Amniotic stem cell (primary cell): ENCODE results near the gene CMIP.

Experiments
- DNase-seq: peaks from one replicate; lab custom pipeline; 2025; lab: John Stamatoyannopoulos, UW

Gene CMIP

GRCh38 chr16:81447383-81448101, 2.9 kb downstream of the CMIP start:
- DNase-seq, result no peak

- DNase-seq, result no peak
Measured at GRCh38 chr16:81448154-81449131, 3.8 kb downstream of the CMIP start.

- DNase-seq, result no peak
Measured at GRCh38 chr16:81449241-81449640, 4.6 kb downstream of the CMIP start.

- DNase-seq, result no peak
Measured at GRCh38 chr16:81449899-81450608, 5.4 kb downstream of the CMIP start.

- DNase-seq, result no peak
Measured at GRCh38 chr16:81450783-81451491, 6.3 kb downstream of the CMIP start.

- DNase-seq, result no peak
Measured at GRCh38 chr16:81451753-81452680, 7.4 kb downstream of the CMIP start.

- DNase-seq, result no peak
Measured at GRCh38 chr16:81453091-81453728, 8.6 kb downstream of the CMIP start.

GRCh38 chr16:81454044-81454443, 9.4 kb downstream of the CMIP start:
- DNase-seq, result no peak

GRCh38 chr16:81455006-81455405, 10.4 kb downstream of the CMIP start:
- no peak for DNase-seq

GRCh38 chr16:81455720-81456494, 11.3 kb downstream of the CMIP start:
- no peak for DNase-seq

- no peak for DNase-seq
Measured at GRCh38 chr16:81456523-81457325, 12.1 kb downstream of the CMIP start.

GRCh38 chr16:81457326-81458133, 12.9 kb downstream of the CMIP start:
- no peak for DNase-seq

GRCh38 chr16:81458149-81458669, 13.6 kb downstream of the CMIP start:
- no peak for DNase-seq

GRCh38 chr16:81458827-81459598, 14.4 kb downstream of the CMIP start:
- DNase-seq, result no peak

- no peak for DNase-seq
Measured at GRCh38 chr16:81460075-81460474, 15.5 kb downstream of the CMIP start.

- DNase-seq, result no peak
Measured at GRCh38 chr16:81461243-81461642, 16.6 kb downstream of the CMIP start.

GRCh38 chr16:81461766-81462165, 17.2 kb downstream of the CMIP start:
- DNase-seq, result no peak
